Testis (tissue), 3 donors: ENCODE results near the gene PRELID1. TPM values are rescaled to one million over a fixed set of nuclear protein-coding genes. Genes with fewer than 3 reads are reported as not detected.

Experiments used
- DNase-seq: peaks from one replicate; pipeline ENCODE4 v3.0.0-alpha.2; 2019
- H3K27ac ChIP-seq, 2 donors: fragments of 200-600 bp; sonication (generic); one replicate each; pipeline ENCODE4 v1.5.1; 2019
- H3K27me3 ChIP-seq: fragments of 200-600 bp; sonication (generic); one replicate; pipeline ENCODE4 v1.5.1; 2019
- H3K36me3 ChIP-seq: fragments of 200-600 bp; sonication (generic); one replicate; pipeline ENCODE4 v1.5.1; 2017; ENCODE audit warnings: low read depth; ENCODE audit errors: missing control alignments
- H3K4me1 ChIP-seq: fragments of 200-600 bp; sonication (generic); one replicate; pipeline ENCODE4 v1.5.1; 2019
- H3K4me3 ChIP-seq, 2 donors: fragments of 200-600 bp; sonication (generic); one replicate each; pipeline ENCODE4 v1.5.1; 2017 to 2019
- H3K9me3 ChIP-seq: fragments of 200-600 bp; sonication (generic); one replicate; pipeline ENCODE4 v1.5.1; 2017
- POLR2A ChIP-seq: fragments of 450-650 bp; IDR thresholded peaks from one replicate; pipeline ENCODE4 v1.6.1; 2017; ENCODE audit warnings: antibody characterized with exemption, mild to moderate bottlenecking, moderate library complexity
- WGBS, 2 donors: methylation state at CpG; one replicate each; pipeline ENCODE4 v1.1.5; 2018; 5-methylcytosine and 5-hydroxymethylcytosine counted together
- intact Hi-C: fragments of 100-400 bp; cut with DNase I; formaldehyde crosslinking; loops from one replicate; pipeline ENCODE4 v1.15.1; 2023; ENCODE audit warnings: low total_unique reads
- polyA plus RNA-seq: library from polyadenylated mRNA; stranded (reverse); fragments of 350-450 nt; fragmentation: Illumina TruSeq; extraction: RNeasy Lipid Tissue Mini Kit (QIAGEN cat#74804); gene quantifications from one replicate; pipeline ENCODE4 v1.2.3, GENCODE V29; 2014; ENCODE audit warnings: low read depth, low replicate concordance; ENCODE audit not compliant: insufficient read depth
- total RNA-seq, 2 donors: library from RNA; depleted of rRNA; stranded (reverse); fragments of >200 nt; gene quantifications; one replicate each; pipeline ENCODE4 v1.2.3, GENCODE V29; 2016
- TF ChIP-seq, protein P1 (sequence below), 3 experiments: fragments of 450-650 bp in 2 of 3; fragments of 200-600 bp in 1 of 3; sonication (generic) in 1 of 3; IDR thresholded peaks; one replicate each; pipeline ENCODE4 v1.5.1; 2016 to 2019; ENCODE audit warnings: antibody characterized with exemption in 3 of 3, mild to moderate bottlenecking in 2 of 3, moderate library complexity in 1 of 3

Gene PRELID1
- total and polyA plus RNA-seq, 3 donors from 2014 or later: 65.7 to 83.4 (median 78.3) TPM

DNA sequence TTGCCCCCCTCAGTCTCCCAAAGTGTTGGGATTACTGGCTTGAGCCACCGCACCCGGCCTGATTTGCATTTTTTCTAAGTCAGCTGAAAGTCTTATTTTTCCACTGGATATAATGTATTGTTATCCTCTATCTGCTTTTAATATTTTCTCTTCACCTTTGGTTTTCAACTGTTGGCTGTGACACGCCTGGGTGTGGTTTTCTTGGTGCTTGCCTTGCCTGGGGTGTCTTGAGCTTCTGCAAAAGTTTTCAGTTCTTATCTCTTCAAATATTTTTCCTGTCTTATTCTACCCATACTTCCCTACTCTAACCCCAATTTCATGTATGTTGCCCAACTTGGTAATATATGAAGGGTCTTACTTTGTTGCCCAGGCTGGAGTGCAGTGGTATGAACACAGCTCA lies 12.4 kb downstream of the PRELID1 start:
- Histone ChIP-seq H3K27me3 (no peaks in the 10 kb centered on the region), H3K4me1 (peaks cover 24% of the 10 kb centered on the region), H3K27ac (no peak overlapping the region), H3K4me3 (no peak overlapping the region), H3K36me3 (no peaks in the 10 kb centered on the region), H3K9me3 (no peaks in the 10 kb centered on the region)
- TF ChIP-seq POLR2A: no peak
- TF ChIP-seq, protein P1, sequence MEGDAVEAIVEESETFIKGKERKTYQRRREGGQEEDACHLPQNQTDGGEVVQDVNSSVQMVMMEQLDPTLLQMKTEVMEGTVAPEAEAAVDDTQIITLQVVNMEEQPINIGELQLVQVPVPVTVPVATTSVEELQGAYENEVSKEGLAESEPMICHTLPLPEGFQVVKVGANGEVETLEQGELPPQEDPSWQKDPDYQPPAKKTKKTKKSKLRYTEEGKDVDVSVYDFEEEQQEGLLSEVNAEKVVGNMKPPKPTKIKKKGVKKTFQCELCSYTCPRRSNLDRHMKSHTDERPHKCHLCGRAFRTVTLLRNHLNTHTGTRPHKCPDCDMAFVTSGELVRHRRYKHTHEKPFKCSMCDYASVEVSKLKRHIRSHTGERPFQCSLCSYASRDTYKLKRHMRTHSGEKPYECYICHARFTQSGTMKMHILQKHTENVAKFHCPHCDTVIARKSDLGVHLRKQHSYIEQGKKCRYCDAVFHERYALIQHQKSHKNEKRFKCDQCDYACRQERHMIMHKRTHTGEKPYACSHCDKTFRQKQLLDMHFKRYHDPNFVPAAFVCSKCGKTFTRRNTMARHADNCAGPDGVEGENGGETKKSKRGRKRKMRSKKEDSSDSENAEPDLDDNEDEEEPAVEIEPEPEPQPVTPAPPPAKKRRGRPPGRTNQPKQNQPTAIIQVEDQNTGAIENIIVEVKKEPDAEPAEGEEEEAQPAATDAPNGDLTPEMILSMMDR (IDR thresholded peaks at IDR 0.05): no peak
- 78 to 98% methylated on average over 3 of the region's 3 CpGs for WGBS, 2 donors
- intact Hi-C loops: no loop called here
- no peak for DNase-seq

DNA sequence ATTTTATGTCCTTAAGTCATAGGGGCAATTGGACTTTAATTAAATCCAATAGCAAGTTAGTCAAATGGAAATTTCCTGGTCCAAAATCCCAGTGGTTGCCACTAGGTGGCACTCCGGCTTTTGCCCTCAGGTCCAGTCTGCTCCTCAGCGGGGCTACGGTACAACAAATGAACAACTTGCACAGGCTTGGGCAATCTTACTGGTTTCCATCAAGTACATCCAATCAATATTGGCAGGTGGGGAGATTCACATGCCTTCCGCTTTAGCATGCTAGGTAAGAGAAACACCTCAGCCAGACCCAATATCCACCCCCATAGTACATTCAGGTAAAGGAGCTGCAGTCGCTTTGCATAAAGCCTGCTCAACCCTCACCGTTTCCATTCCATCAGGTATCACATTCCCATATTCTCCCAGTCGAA lies 14.4 kb downstream of the PRELID1 start:
- H3K27me3 ChIP-seq: no peaks in the 10 kb centered on the region
- no peaks in the 10 kb centered on the region for H3K9me3 ChIP-seq
- peaks cover 10% of the 10 kb centered on the region for H3K4me1 ChIP-seq
- TF ChIP-seq, protein P1 (IDR thresholded peaks at IDR 0.05): peak; percentile 67 to 81 (median 68)
- TF ChIP-seq POLR2A: no peak
- H3K27ac ChIP-seq: no peak overlapping the region
- no peaks in the 10 kb centered on the region for H3K36me3 ChIP-seq
- 51 to 62% methylated on average over 7 of the region's 7 CpGs for WGBS, 2 donors
- H3K4me3 ChIP-seq: no peak overlapping the region
- intact Hi-C loops: no loop called here
- DNase-seq: peak; percentile 87

DNA sequence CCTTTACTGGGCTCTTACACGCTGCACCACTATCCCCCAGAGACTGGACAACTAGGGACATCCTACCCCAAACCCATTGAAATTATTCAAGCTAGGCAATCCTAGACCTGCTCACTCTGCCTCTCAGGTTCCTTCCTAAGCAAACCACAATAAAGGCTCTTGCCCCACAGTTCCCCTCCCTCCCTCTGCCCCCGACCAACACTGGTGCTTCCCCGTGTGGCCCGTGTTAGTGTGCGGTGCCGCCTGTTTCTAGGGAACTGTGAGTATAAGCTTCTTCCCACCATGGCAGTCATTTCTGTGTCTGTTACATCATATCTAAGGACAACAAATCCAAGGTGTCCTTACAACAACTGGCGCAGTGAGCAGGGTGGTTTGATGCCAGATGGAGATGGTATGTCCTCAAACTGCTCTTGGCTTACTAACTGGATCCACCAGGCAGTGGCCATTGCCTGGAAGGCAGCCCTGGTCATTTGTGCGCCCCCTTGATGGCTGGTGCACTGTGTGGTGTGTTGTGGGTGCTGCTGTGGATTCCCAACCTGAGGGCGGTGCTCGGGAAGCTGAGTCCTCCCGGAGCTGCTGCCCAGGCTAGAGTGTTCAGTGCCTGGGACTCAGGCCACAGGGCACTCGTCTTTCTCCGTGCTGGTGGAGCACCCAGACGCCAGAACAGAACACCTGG lies 16.5 kb downstream of the PRELID1 start:
- Histone ChIP-seq H3K27ac (no peak overlapping the region), H3K9me3 (no peaks in the 10 kb centered on the region), H3K4me1 (peaks cover under 1% of the 10 kb centered on the region), H3K4me3 (no peak overlapping the region), H3K36me3 (no peaks in the 10 kb centered on the region), H3K27me3 (no peaks in the 10 kb centered on the region)
- TF ChIP-seq, protein P1 (IDR thresholded peaks at IDR 0.05): no peak
- no peak for TF ChIP-seq POLR2A
- intact Hi-C loops: no loop called here
- DNase-seq: no peak
- 94 to 95% methylated on average over 7 to 14 of the region's 14 CpGs for WGBS, 2 donors

DNA sequence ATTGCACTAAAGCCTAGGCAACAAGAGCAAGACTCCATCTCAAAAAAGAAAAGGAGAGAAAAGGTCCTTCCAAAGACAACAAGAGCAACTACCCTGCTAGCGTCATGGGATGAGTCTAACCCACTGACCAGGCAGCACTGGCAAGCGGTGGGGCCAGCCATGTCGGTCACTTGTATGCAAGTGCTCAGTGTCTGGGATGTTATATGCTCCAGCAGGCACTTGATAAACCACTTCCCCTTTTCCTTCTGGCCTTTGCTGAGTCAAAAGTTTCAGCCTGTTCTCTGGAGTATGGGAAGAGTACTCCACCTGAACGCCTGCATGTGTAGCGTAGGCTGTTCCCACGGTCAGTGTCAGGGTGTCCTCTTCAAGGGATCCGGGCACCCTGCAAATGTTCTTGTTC lies 17.3 kb downstream of the PRELID1 start:
- no peaks in the 10 kb centered on the region for H3K4me1 ChIP-seq
- DNase-seq: no peak
- no peak for TF ChIP-seq POLR2A
- H3K27me3 ChIP-seq: no peaks in the 10 kb centered on the region
- WGBS, 2 donors: 92 to 93% methylated on average over 7 of the region's 7 CpGs
- H3K36me3 ChIP-seq: no peaks in the 10 kb centered on the region
- intact Hi-C loops: no loop called here
- H3K27ac ChIP-seq: no peak overlapping the region
- no peak overlapping the region for H3K4me3 ChIP-seq
- no peaks in the 10 kb centered on the region for H3K9me3 ChIP-seq

DNA sequence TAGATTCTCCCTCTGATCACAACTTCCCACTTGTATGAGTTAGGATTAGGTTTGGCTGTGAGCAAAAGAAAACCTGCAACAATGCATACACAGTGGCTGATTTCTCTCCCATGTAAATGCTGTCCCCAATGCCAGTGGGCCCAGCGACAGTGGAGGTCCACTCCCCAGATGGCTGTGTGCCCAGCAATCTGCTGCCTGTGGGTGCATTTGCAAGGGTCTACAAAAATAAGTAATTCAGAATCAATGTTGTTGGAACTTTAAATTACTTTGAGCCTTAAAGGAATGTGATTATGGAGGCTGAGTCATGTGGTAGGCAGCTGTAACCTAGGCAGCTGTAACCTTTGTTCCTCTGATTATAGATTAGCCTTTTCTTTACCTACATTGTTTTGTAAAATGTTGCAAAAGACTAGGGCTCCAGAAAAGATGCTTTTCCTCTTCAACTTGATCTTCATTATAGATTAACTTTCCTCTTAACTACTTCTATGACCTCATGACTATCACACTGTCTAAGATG lies 22.3 kb downstream of the PRELID1 start:
- Histone ChIP-seq H3K36me3 (no peaks in the 10 kb centered on the region), H3K27me3 (no peaks in the 10 kb centered on the region), H3K4me3 (no peak overlapping the region), H3K4me1 (no peaks in the 10 kb centered on the region), H3K9me3 (no peaks in the 10 kb centered on the region), H3K27ac (no peak overlapping the region)
- TF ChIP-seq, protein P1 (IDR thresholded peaks at IDR 0.05): no peak
- TF ChIP-seq POLR2A: no peak
- intact Hi-C loops: no loop called here
- no peak for DNase-seq
- 81 to 93% methylated on average over 1 of the region's 1 CpG for WGBS, 2 donors
